ENCODE data around the gene MAPK8. TPM values are rescaled to one million over a fixed set of nuclear protein-coding genes. Genes with fewer than 3 reads are reported as not detected.

MAPK8 gene
- polyA plus RNA-seq, 3 donors = 64.1 to 76.9 (median 74.8) TPM

GRCh38 chr10:48377751-48378530 is 71.5 kb downstream of the MAPK8 start:
- DNase-seq = peak; percentile 24

GRCh38 chr10:48378675-48379074 is 72.2 kb downstream of the MAPK8 start:
- no peak for DNase-seq

- DNase-seq = no peak
Observed at GRCh38 chr10:48381971-48382370, 75.5 kb downstream of the MAPK8 start.

- DNase-seq = no peak
Observed at GRCh38 chr10:48382982-48383381, 76.5 kb downstream of the MAPK8 start.

- no peak for DNase-seq
Observed at GRCh38 chr10:48383393-48383792, 76.9 kb downstream of the MAPK8 start.

- DNase-seq = no peak
Observed at GRCh38 chr10:48384699-48384982, 78.2 kb downstream of the MAPK8 start.

- DNase-seq = no peak
Observed at GRCh38 chr10:48389272-48389671, 82.8 kb downstream of the MAPK8 start.

- no peak for DNase-seq
Observed at GRCh38 chr10:48389846-48390557, 83.5 kb downstream of the MAPK8 start.

GRCh38 chr10:48390558-48390871 is 84.0 kb downstream of the MAPK8 start:
- DNase-seq = no peak

GRCh38 chr10:48390933-48391845 is 84.7 kb downstream of the MAPK8 start:
- no peak for DNase-seq

- DNase-seq = no peak
Observed at GRCh38 chr10:48391994-48392393, 85.5 kb downstream of the MAPK8 start.

- no peak for DNase-seq
Observed at GRCh38 chr10:48398261-48398660, 91.8 kb downstream of the MAPK8 start.

- DNase-seq = no peak
Observed at GRCh38 chr10:48399056-48399541, 92.6 kb downstream of the MAPK8 start.

- DNase-seq = no peak
Observed at GRCh38 chr10:48399551-48399950, 93.1 kb downstream of the MAPK8 start.

GRCh38 chr10:48400129-48400849 is 93.8 kb downstream of the MAPK8 start:
- no peak for DNase-seq

GRCh38 chr10:48400850-48401220 is 94.4 kb downstream of the MAPK8 start:
- no peak for DNase-seq

- no peak for DNase-seq
Observed at GRCh38 chr10:48404646-48405045, 98.2 kb downstream of the MAPK8 start.

- DNase-seq = no peak
Observed at GRCh38 chr10:48406204-48406603, 99.7 kb downstream of the MAPK8 start.

GRCh38 chr10:48406658-48407057 is 100.2 kb downstream of the MAPK8 start:
- DNase-seq = no peak

GRCh38 chr10:48410503-48410902 is 104.0 kb downstream of the MAPK8 start:
- DNase-seq = no peak

GRCh38 chr10:48411510-48411909 is 105.0 kb downstream of the MAPK8 start:
- no peak for DNase-seq

- no peak for DNase-seq
Observed at GRCh38 chr10:48412081-48412480, 105.6 kb downstream of the MAPK8 start.

Data from renal pelvis (tissue), 4 donors.